ENCODE measurements around the gene DGCR2. TPM values are rescaled to one million over a fixed set of nuclear protein-coding genes. Genes with fewer than 3 reads are reported as not detected.

DGCR2 gene
- total RNA-seq, 1 experiment from 2014 or later: 26.5 TPM

DNA sequence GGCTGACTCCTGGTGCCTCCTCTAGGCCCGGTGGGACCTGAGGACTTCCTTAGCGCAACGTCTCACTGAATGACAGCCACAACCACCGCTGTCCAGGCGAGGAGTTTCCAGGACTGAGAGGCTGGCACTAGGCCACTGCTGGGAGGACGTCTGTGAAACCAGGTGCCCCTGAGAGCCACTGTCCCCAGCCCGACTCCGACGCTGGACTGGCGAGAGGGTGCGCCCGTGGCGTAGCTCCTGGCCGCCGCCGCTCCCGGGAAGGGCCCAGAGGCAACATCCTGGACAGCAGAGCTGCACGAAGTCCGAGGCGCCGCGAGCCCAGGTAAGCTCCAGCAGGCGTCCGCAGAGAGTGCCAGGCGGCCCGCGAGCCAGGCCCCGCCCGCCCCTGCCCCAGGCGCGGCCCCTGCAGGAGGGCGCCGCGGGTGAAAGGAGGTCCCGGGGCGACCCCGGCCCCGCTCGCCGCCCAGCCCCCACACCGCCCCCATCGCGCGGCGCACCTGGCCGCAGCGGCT, 525 bp downstream of the DGCR2 start:
- Histone ChIP-seq H3K9me3 (no peaks in the 10 kb centered on the region), H3K4me3 (peak overlapping the region; percentile 76), H3K36me3 (peaks cover 4% of the 10 kb centered on the region), H3K27me3 (no peaks in the 10 kb centered on the region)
- peak; percentile 43 for DNase-seq

GRCh38 chr22:19120829-19121630, 1.2 kb downstream of the DGCR2 start:
- H3K4me3 ChIP-seq: peak overlapping the region; percentile 76
- peak; percentile 40 for DNase-seq
- H3K36me3 ChIP-seq: peaks cover 4% of the 10 kb centered on the region
- H3K9me3 ChIP-seq: no peaks in the 10 kb centered on the region
- H3K27me3 ChIP-seq: no peaks in the 10 kb centered on the region

DNA sequence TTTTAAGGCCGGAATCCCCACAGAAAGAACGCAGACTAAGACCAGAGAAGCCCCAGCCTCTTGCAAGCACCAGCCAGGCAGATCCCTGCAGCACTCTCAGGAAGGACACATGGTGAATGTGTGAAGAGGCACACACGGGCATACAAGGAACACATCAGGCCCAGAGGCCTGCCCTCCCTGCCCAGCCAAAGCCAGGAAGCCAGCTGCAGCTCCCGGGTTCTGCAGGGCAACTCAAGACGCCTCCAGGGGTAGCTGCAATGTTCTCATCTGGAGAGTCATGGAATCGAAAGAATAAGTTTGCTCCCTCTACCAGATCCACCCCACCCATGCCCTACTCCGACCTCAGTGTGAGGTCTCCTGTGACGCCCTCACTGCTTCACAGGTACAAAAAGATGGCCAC, 2.3 kb downstream of the DGCR2 start:
- no peaks in the 10 kb centered on the region for H3K27me3 ChIP-seq
- no peaks in the 10 kb centered on the region for H3K9me3 ChIP-seq
- peaks cover 4% of the 10 kb centered on the region for H3K36me3 ChIP-seq
- DNase-seq: no peak
- no peak overlapping the region for H3K4me3 ChIP-seq

- H3K27me3 ChIP-seq: no peaks in the 10 kb centered on the region
Observed at GRCh38 chr22:19118329-19118880, 3.8 kb downstream of the DGCR2 start.

GRCh38 chr22:19117111-19117512, 5.1 kb downstream of the DGCR2 start:
- H3K36me3 ChIP-seq: peaks cover 4% of the 10 kb centered on the region
- no peak overlapping the region for H3K4me3 ChIP-seq
- no peaks in the 10 kb centered on the region for H3K27me3 ChIP-seq
- no peaks in the 10 kb centered on the region for H3K9me3 ChIP-seq
- no peak for DNase-seq

More at GRCh38 chr22:19118329-19118880, 3.8 kb downstream of the DGCR2 start:
- no peak for DNase-seq
- no peak overlapping the region for H3K4me3 ChIP-seq
- H3K9me3 ChIP-seq: no peaks in the 10 kb centered on the region
- peaks cover 4% of the 10 kb centered on the region for H3K36me3 ChIP-seq

DNA sequence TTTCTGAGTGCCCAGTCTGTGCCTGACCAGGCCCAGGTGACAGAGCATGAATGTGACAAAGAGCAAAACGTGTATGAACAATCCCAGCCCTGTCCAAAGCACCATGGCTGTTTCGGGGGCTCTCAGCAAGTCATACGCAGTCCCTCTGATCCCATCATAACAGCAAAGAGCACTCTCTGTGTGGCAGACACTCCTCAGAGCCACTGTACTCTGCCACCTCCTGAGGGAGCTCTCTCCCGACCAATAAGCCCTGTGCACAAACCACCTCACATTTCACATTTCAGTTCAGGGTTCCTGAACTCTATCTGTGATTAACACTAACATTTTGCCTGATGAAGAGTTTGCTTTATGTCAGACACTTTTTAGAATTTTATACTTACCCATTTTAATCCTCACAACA, 6.6 kb downstream of the DGCR2 start:
- peaks cover 4% of the 10 kb centered on the region for H3K36me3 ChIP-seq
- DNase-seq: no peak
- no peak overlapping the region for H3K4me3 ChIP-seq
- H3K9me3 ChIP-seq: no peaks in the 10 kb centered on the region
- H3K27me3 ChIP-seq: no peaks in the 10 kb centered on the region

- DNase-seq: no peak
- Histone ChIP-seq H3K27me3 (no peaks in the 10 kb centered on the region), H3K36me3 (no peaks in the 10 kb centered on the region; the same call in 1 of the 2 replicates), H3K4me3 (no peak overlapping the region), H3K9me3 (no peaks in the 10 kb centered on the region)
Observed at GRCh38 chr22:19114984-19115552, 7.1 kb downstream of the DGCR2 start.

GRCh38 chr22:19113429-19113828, 8.8 kb downstream of the DGCR2 start:
- Histone ChIP-seq H3K9me3 (no peaks in the 10 kb centered on the region), H3K27me3 (no peaks in the 10 kb centered on the region), H3K4me3 (no peak overlapping the region), H3K36me3 (no peaks in the 10 kb centered on the region; the same call in 1 of the 2 replicates)
- DNase-seq: no peak

- no peaks in the 10 kb centered on the region for H3K36me3 ChIP-seq
- DNase-seq: no peak
- H3K4me3 ChIP-seq: no peak overlapping the region
- no peaks in the 10 kb centered on the region for H3K9me3 ChIP-seq
- H3K27me3 ChIP-seq: no peaks in the 10 kb centered on the region
Observed at GRCh38 chr22:19111584-19111983, 10.6 kb downstream of the DGCR2 start.

DNA sequence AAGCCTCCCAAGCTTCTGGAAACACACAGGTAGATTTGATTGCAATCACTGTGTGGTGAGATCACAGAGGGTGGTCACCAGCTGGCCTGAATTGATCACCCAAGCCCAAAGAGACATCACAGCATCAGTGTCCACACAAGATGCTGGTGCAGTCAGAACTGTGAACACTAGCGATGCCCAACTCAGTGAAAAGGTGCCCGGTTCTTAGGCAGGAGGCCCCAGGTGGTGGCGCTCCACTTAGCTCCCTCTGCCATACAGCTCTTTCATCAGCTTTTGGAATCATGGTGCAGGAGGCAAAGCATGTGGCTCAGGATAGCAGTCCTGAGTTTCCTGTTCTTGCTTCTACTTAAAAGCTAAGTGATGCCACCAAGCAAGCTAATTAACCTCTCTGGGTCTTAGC, 11.1 kb downstream of the DGCR2 start:
- Histone ChIP-seq H3K9me3 (no peaks in the 10 kb centered on the region), H3K4me3 (no peak overlapping the region), H3K36me3 (no peaks in the 10 kb centered on the region), H3K27me3 (no peaks in the 10 kb centered on the region)
- DNase-seq: no peak

DNA sequence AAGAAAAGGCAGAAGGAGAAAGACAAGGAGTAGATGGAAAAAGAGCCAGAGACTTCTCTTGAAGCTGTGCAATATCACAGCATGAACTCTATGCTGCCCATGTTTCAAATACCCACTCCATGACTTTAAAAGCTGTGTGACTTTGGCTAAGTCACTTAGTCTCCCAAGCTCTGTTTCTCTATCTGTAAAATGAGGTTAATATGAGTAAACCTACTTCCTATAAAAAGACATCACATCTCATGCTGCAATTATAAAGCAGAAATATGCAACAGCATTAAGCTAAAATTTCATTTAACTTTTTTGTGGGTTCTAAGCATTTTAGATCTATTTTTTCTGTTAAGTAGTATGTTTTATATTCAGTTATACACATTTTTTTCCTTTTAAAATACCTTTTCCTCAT, 11.6 kb downstream of the DGCR2 start:
- H3K27me3 ChIP-seq: no peaks in the 10 kb centered on the region
- no peaks in the 10 kb centered on the region for H3K36me3 ChIP-seq
- no peak overlapping the region for H3K4me3 ChIP-seq

GRCh38 chr22:19110064-19110458, 12.2 kb downstream of the DGCR2 start:
- no peak for DNase-seq
- no peaks in the 10 kb centered on the region for H3K36me3 ChIP-seq
- no peaks in the 10 kb centered on the region for H3K9me3 ChIP-seq
- no peaks in the 10 kb centered on the region for H3K27me3 ChIP-seq
- no peak overlapping the region for H3K4me3 ChIP-seq

More for the DNA sequence above, 11.6 kb downstream of the DGCR2 start:
- H3K9me3 ChIP-seq: no peaks in the 10 kb centered on the region
- no peak for DNase-seq

DNA sequence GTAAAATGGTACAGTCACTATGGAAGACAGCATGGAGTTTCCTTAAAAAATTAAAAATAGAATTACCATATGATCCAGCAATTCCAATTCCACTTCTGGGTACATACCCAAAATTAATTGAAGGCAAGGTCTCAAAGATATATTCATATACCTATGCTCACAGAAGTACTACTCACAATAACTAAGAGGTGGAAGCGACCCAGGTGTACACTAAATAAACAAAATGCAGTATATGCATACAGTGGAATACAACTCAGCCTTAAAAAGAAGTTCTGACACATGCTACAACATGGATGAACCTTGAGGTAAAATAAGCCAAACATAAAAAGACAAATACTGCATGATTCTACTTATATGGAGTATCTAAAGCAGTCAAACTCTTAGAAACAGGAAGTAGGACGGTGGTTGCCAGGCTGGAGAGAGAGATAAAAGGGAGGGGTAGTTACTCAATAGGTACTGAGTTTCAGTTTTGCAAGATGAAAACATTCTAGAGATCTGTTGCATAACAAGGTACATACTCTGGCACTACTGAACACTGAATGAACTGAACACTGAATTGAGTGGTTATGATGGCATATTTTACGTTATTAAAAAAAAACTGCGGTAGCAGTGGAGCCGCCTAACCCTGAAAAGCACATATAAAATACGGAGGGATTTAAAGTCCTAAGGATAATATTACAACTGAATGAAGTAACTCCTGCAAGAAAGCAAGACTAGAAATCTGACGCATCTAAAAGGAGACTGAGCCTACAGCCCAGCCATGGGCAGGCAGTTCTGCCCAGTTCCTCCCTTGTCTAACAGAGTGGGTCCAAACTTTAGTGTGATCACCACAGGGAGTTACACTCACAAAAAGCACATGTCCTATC, 12.8 kb downstream of the DGCR2 start:
- Histone ChIP-seq H3K4me3 (no peak overlapping the region), H3K27me3 (no peaks in the 10 kb centered on the region), H3K9me3 (no peaks in the 10 kb centered on the region), H3K36me3 (no peaks in the 10 kb centered on the region)
- DNase-seq: peak; percentile 30

DNA sequence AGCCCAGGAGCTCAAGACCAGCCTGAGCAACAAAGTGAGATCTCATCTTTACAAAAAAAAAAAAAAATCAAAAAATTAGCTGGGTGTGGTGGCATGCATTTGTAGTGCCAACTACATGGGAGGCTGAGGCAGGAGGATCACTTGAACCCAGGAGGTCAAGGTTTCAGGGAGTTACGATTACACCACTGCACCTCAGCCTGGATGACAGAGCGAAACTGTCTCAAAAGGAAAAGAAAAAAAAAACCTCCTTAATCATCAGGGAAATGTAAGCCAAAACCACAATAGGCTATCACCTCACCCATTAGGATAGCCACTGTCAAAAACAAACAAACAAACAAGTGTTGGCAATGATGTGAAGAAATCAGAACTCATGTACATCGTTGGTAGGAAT, 13.4 kb downstream of the DGCR2 start:
- Histone ChIP-seq H3K4me3 (no peak overlapping the region), H3K9me3 (no peaks in the 10 kb centered on the region), H3K36me3 (no peaks in the 10 kb centered on the region), H3K27me3 (no peaks in the 10 kb centered on the region)
- no peak for DNase-seq

DNA sequence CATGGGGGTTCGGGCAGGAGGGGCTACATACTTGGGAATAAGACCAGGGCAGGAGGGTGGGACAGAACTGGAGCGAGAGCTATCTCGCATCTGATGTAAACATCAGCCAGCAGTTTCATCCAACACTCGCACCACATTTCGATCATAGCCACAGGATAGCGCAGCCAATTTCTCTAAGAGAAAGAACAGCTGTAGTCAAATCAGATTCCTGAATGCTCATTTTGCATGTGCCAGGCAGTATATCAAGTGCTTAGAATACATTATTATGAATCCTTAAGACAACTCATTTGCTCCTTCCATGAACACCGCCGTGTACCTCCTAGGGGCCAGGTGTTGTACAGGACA, 14.5 kb downstream of the DGCR2 start:
- DNase-seq: no peak

GRCh38 chr22:19106886-19107729, 15.1 kb downstream of the DGCR2 start:
- H3K4me3 ChIP-seq: no peak overlapping the region
- no peaks in the 10 kb centered on the region for H3K27me3 ChIP-seq
- no peaks in the 10 kb centered on the region for H3K36me3 ChIP-seq
- DNase-seq: no peak
- no peaks in the 10 kb centered on the region for H3K9me3 ChIP-seq

More for the DNA sequence above, 14.5 kb downstream of the DGCR2 start:
- H3K27me3 ChIP-seq: no peaks in the 10 kb centered on the region
- no peaks in the 10 kb centered on the region for H3K9me3 ChIP-seq
- H3K36me3 ChIP-seq: no peaks in the 10 kb centered on the region
- H3K4me3 ChIP-seq: no peak overlapping the region

Measured in MG63 (cell line).